Purkinje cell (primary cell): ENCODE data around the gene LTBP1. TPM values are rescaled to one million over a fixed set of nuclear protein-coding genes. Genes with fewer than 3 reads are reported as not detected.

ENCODE experiments used
- polyA plus RNA-seq: library from polyadenylated mRNA; unstranded; fragments of >200 nt; fragmentation: Nextera tagmentation; gene quantifications from 2 replicates; pipeline ENCODE4 v1.2.1, GENCODE V29; 2014

LTBP1 gene
- 0.90 and 1.7 TPM in 2 replicates for polyA plus RNA-seq

GRCh38 chr2:32946314-32947075, at the start of gene LTBP1:
LTBP1 (plus strand) TSS chr2:32946953; CDS start chr2:32947325, 372 bp downstream.

